Liver (tissue), 9 donors: ENCODE data around the gene CDH4. TPM values are rescaled to one million over a fixed set of nuclear protein-coding genes. Genes with fewer than 3 reads are reported as not detected.

Experiments
- DNase-seq: peaks from one replicate; pipeline ENCODE4 v3.0.0-alpha.2; 2017; ENCODE audit warnings: low spot score
- H3K27ac ChIP-seq, 2 donors: one replicate each; pipeline ENCODE4 v1.7.0; 2013; ENCODE audit warnings: inconsistent platforms in 2 of 2, low read length in 2 of 2, control low read depth in 1 of 2, low read depth in 1 of 2, mild to moderate bottlenecking in 1 of 2
- H3K27me3 ChIP-seq, 4 donors: one replicate each; pipeline versions ENCODE4 v1.6.1 to v1.7.0; 2013; ENCODE audit warnings: low read length in 3 of 4, inconsistent platforms in 1 of 4, mild to moderate bottlenecking in 1 of 4, moderate library complexity in 1 of 4; ENCODE audit not compliant: control insufficient read depth in 4 of 4, insufficient read depth in 4 of 4
- H3K36me3 ChIP-seq, 4 donors: one replicate each; pipeline versions ENCODE4 v1.6.1 to v1.7.0; 2013; ENCODE audit warnings: low read length in 3 of 4, mild to moderate bottlenecking in 3 of 4, low read depth in 1 of 4, moderate library complexity in 1 of 4; ENCODE audit not compliant: control insufficient read depth in 4 of 4, insufficient read depth in 3 of 4
- H3K4me1 ChIP-seq, 4 donors: one replicate each; pipeline versions ENCODE4 v1.6.1 to v1.7.0; 2013; ENCODE audit warnings: low read length in 3 of 4, mild to moderate bottlenecking in 3 of 4, moderate library complexity in 1 of 4; ENCODE audit not compliant: control insufficient read depth in 4 of 4, insufficient read depth in 4 of 4
- H3K4me3 ChIP-seq, 3 donors: one replicate each; pipeline versions ENCODE4 v1.6.1 to v1.7.0; 2013; ENCODE audit warnings: low read length in 3 of 3, control low read depth in 1 of 3, low read depth in 1 of 3, mild to moderate bottlenecking in 1 of 3
- H3K9ac ChIP-seq, 2 donors: one replicate each; pipeline ENCODE4 v1.7.0; 2013; ENCODE audit warnings: low read length in 2 of 2, mild to moderate bottlenecking in 2 of 2, moderate library complexity in 2 of 2, control low read depth in 1 of 2, low read depth in 1 of 2
- H3K9me3 ChIP-seq, 4 donors: one replicate each; pipeline versions ENCODE4 v1.6.1 to v1.7.0; 2013; ENCODE audit warnings: low read length in 3 of 4; ENCODE audit not compliant: control insufficient read depth in 4 of 4
- CTCF ChIP-seq: fragments of 150-350 bp; IDR thresholded peaks from 2 replicates; pipeline ENCODE4 v1.5.1; 2017; ENCODE audit warnings: improper control_type of control experiment, low read depth, low read length; ENCODE audit not compliant: missing input control
- EGR1 ChIP-seq, 2 donors: IDR thresholded peaks; 2 replicates each; pipeline ENCODE4 v1.6.1; 2016 to 2018; ENCODE audit warnings: antibody characterized with exemption in 2 of 2, low read depth in 2 of 2
- FOXA1 ChIP-seq: IDR thresholded peaks from 2 replicates; pipeline ENCODE4 v1.6.1; 2016; ENCODE audit warnings: antibody characterized with exemption
- FOXA2 ChIP-seq: IDR thresholded peaks from 2 replicates; pipeline ENCODE4 v1.6.1; 2016; ENCODE audit warnings: antibody characterized with exemption
- GABPA ChIP-seq, 2 donors: IDR thresholded peaks in 1 of 2; conservative IDR thresholded peaks in 1 of 2; 2 replicates each; pipeline ENCODE4 v1.6.1; 2016; ENCODE audit warnings: antibody characterized with exemption in 2 of 2, mild to moderate bottlenecking in 1 of 2, moderate library complexity in 1 of 2
- HNF4A ChIP-seq, 2 donors: conservative IDR thresholded peaks; 2 replicates each; pipeline ENCODE4 v1.6.1; 2016; ENCODE audit warnings: antibody characterized with exemption in 2 of 2, mild to moderate bottlenecking in 2 of 2
- HNF4G ChIP-seq: IDR thresholded peaks from 2 replicates; pipeline ENCODE4 v1.6.1; 2016; ENCODE audit warnings: antibody characterized with exemption
- JUND ChIP-seq, 2 donors: IDR thresholded peaks; 2 replicates each; pipeline ENCODE4 v1.6.1; 2016; ENCODE audit warnings: antibody characterized with exemption in 2 of 2
- NR2F2 ChIP-seq: IDR thresholded peaks from 2 replicates; pipeline ENCODE4 v1.6.1; 2016; ENCODE audit warnings: antibody characterized with exemption
- RAD21 ChIP-seq, 2 donors: IDR thresholded peaks; 2 replicates each; pipeline ENCODE4 v1.6.1; 2016; ENCODE audit warnings: antibody characterized with exemption in 2 of 2, mild to moderate bottlenecking in 2 of 2
- RXRA ChIP-seq, 2 donors: IDR thresholded peaks; 2 replicates each; pipeline ENCODE4 v1.6.1; 2017 to 2018; ENCODE audit warnings: antibody characterized with exemption in 2 of 2, mild to moderate bottlenecking in 1 of 2
- SP1 ChIP-seq: IDR thresholded peaks from 2 replicates; pipeline ENCODE4 v1.6.1; 2018; ENCODE audit warnings: antibody characterized with exemption, mild to moderate bottlenecking
- TAF1 ChIP-seq: conservative IDR thresholded peaks from 2 replicates; pipeline ENCODE4 v1.6.1; 2016; ENCODE audit warnings: antibody characterized with exemption, mild to moderate bottlenecking
- YY1 ChIP-seq: IDR thresholded peaks from 2 replicates; pipeline ENCODE4 v1.6.1; 2016; ENCODE audit warnings: antibody characterized with exemption, mild to moderate bottlenecking
- ZBTB33 ChIP-seq: IDR thresholded peaks from 2 replicates; pipeline ENCODE4 v1.6.1; 2016; ENCODE audit warnings: antibody characterized with exemption
- WGBS: extraction: QIAGEN DNeasy Blood & Tissue Kit; methylation state at CpG from one replicate; pipeline ENCODE4 v1.1.7; 2013; 5-methylcytosine and 5-hydroxymethylcytosine counted together
- polyA plus RNA-seq, 2 donors: library from polyadenylated mRNA; stranded (reverse) in 1 of 2; unstranded in 1 of 2; fragments of 200-250 nt in 1 of 2; fragments of >200 nt in 1 of 2; fragmentation: Nextera tagmentation in 1 of 2; extraction: Ambion mirVana in 1 of 2; gene quantifications; one replicate each; pipeline versions ENCODE4 v1.2.1 to v1.2.3, GENCODE V29; 2013 to 2015
- total RNA-seq, 2 donors: library from RNA; depleted of rRNA; stranded (reverse); fragments of >200 nt; gene quantifications; one replicate each; pipeline ENCODE4 v1.2.3, GENCODE V29; 2014
- TF ChIP-seq, protein P1 (sequence below): IDR thresholded peaks from 2 replicates; pipeline ENCODE4 v1.6.1; 2016; ENCODE audit warnings: antibody characterized with exemption
- TF ChIP-seq, protein P2 (sequence below): IDR thresholded peaks from 2 replicates; pipeline ENCODE4 v1.6.1; 2016; ENCODE audit warnings: antibody characterized with exemption
- donor health status: healthy.
- donor health status: healthy.
- donor health status: healthy.
- donor health status: healthy.
- donor health status: healthy.

Gene CDH4
- total and polyA plus RNA-seq, 4 donors, result 0.03 to 0.25 (median 0.19) TPM; not detected in 1

- H3K9me3 ChIP-seq, result no peaks in the 10 kb centered on the region
- H3K9ac ChIP-seq, result no peak overlapping the region
- no peak for DNase-seq
- no peaks in the 10 kb centered on the region for H3K4me1 ChIP-seq
- 79% methylated on average over 25 of the region's 25 CpGs for WGBS
- H3K27me3 ChIP-seq, result peaks cover 0 to 6% (median 0%) of the 10 kb centered on the region in 4 donors
- H3K27ac ChIP-seq, result no peak overlapping the region
- no peak for TF ChIP-seq GABPA (IDR thresholded peaks at IDR 0.05 in 1 of 2, conservative IDR thresholded peaks at IDR 0.05 in 1 of 2)
- no peak for TF ChIP-seq EGR1 (IDR thresholded peaks at IDR 0.05; ENCODE audit: low read depth in 2 of 2)
- TF ChIP-seq YY1, result no peak
- TF ChIP-seq RAD21 (IDR thresholded peaks at IDR 0.05), result no peak
- no peak for TF ChIP-seq FOXA2
- TF ChIP-seq HNF4A (conservative IDR thresholded peaks at IDR 0.05), result no peak
- no peak for TF ChIP-seq CTCF
- TF ChIP-seq NR2F2, result no peak
- no peak for TF ChIP-seq HNF4G
- TF ChIP-seq, protein P1, sequence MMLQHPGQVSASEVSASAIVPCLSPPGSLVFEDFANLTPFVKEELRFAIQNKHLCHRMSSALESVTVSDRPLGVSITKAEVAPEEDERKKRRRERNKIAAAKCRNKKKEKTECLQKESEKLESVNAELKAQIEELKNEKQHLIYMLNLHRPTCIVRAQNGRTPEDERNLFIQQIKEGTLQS, result no peak
- TF ChIP-seq SP1, result no peak
- no peak for TF ChIP-seq JUND (IDR thresholded peaks at IDR 0.05)
- no peak overlapping the region for H3K4me3 ChIP-seq
- no peaks in the 10 kb centered on the region for H3K36me3 ChIP-seq
These were observed 509.5 kb downstream of the CDH4 start for GRCh38 chr20:61761453-61762166.

DNA sequence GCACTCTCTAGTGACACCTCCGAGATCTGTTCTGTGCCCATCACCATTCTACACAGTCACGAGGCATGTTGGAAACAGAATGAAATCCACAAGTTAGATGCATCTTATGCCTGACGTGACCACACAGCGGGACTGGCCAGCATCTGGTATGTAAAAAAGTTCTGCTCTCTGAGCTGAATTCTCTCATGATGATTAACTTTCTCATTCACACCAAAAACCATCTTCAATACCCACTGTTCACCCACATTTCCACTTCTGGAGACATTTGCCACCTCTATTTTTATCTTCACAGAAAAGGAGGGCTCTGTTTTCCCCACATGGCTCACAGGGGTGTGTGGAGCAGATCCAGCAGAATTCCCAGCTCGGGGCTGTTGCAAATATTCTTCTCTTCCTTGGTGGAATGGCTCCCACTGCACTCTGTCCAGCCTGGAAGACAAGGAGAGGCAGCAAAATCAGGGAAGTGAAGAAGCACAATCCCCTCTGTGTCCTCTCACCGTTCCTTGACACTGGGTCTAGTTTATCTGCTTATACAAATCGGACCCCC, 510.2 kb downstream of the CDH4 start:
- WGBS, result 64% methylated on average over 7 of the region's 7 CpGs
- peaks cover 0 to 6% (median 0%) of the 10 kb centered on the region in 4 donors for H3K27me3 ChIP-seq
- H3K9ac ChIP-seq, result no peak overlapping the region
- H3K4me1 ChIP-seq, result no peaks in the 10 kb centered on the region
- H3K4me3 ChIP-seq, result no peak overlapping the region
- H3K36me3 ChIP-seq, result no peaks in the 10 kb centered on the region
- TF ChIP-seq FOXA1, result no peak
- no peak for TF ChIP-seq EGR1 (IDR thresholded peaks at IDR 0.05; ENCODE audit: low read depth in 2 of 2)
- TF ChIP-seq CTCF, result no peak
- TF ChIP-seq FOXA2, result no peak
- TF ChIP-seq, protein P2, sequence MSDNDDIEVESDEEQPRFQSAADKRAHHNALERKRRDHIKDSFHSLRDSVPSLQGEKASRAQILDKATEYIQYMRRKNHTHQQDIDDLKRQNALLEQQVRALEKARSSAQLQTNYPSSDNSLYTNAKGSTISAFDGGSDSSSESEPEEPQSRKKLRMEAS, result no peak
- TF ChIP-seq RAD21 (IDR thresholded peaks at IDR 0.05), result no peak
- no peak for TF ChIP-seq JUND (IDR thresholded peaks at IDR 0.05)
- no peak for TF ChIP-seq HNF4A (conservative IDR thresholded peaks at IDR 0.05)
- TF ChIP-seq GABPA (IDR thresholded peaks at IDR 0.05 in 1 of 2, conservative IDR thresholded peaks at IDR 0.05 in 1 of 2), result no peak
- TF ChIP-seq SP1, result no peak
- no peak for TF ChIP-seq NR2F2
- no peak for TF ChIP-seq HNF4G
- no peak for TF ChIP-seq ZBTB33
- TF ChIP-seq RXRA (IDR thresholded peaks at IDR 0.05), result no peak
- no peak for TF ChIP-seq TAF1
- no peak for DNase-seq
- no peak overlapping the region for H3K27ac ChIP-seq
- H3K9me3 ChIP-seq, result no peaks in the 10 kb centered on the region
